ENCODE data around the gene TPPP2. TPM values are rescaled to one million over a fixed set of nuclear protein-coding genes. Genes with fewer than 3 reads are reported as not detected.

The TPPP2 gene
- total RNA-seq, 1 donor = not detected

GRCh38 chr14:21055432-21056117, 25.6 kb downstream of the TPPP2 start:
- no peak for DNase-seq (ENCODE audit: low read depth in 2 of 3, low spot score in 2 of 3)

GRCh38 chr14:21056520-21057163, 26.6 kb downstream of the TPPP2 start:
- DNase-seq (ENCODE audit: low read depth in 2 of 3, low spot score in 2 of 3) = no peak

- peak in 1 of 3 donors; percentile 31 for DNase-seq (ENCODE audit: low read depth in 2 of 3, low spot score in 2 of 3)
These were observed 28.0 kb downstream of the TPPP2 start, which contains the start of gene RNASE8 for GRCh38 chr14:21057803-21058675. TSS of gene RNASE8 (plus strand) at chr14:21057822. CDS start at chr14:21057893, 71 bp downstream.

GRCh38 chr14:21058903-21059302, 28.9 kb downstream of the TPPP2 start:
- no peak for DNase-seq (ENCODE audit: low read depth in 2 of 3, low spot score in 2 of 3)

GRCh38 chr14:21059842-21060613, 30.0 kb downstream of the TPPP2 start:
- no peak for DNase-seq (ENCODE audit: low read depth in 2 of 3, low spot score in 2 of 3)

- no peak for DNase-seq (ENCODE audit: low read depth in 2 of 3, low spot score in 2 of 3)
These were observed 30.8 kb downstream of the TPPP2 start for GRCh38 chr14:21060614-21061346.

GRCh38 chr14:21061347-21061668, 31.3 kb downstream of the TPPP2 start:
- DNase-seq (ENCODE audit: low read depth in 2 of 3, low spot score in 2 of 3) = no peak

GRCh38 chr14:21063479-21063878, 33.5 kb downstream of the TPPP2 start:
- no peak for DNase-seq (ENCODE audit: low read depth in 2 of 3, low spot score in 2 of 3)

- DNase-seq (ENCODE audit: low read depth in 2 of 3, low spot score in 2 of 3) = peak in 1 of 3 donors; percentile 39
These were observed 37.0 kb downstream of the TPPP2 start for GRCh38 chr14:21066882-21067502.

- peak in 2 of 3 donors; percentile 77 to 88 for DNase-seq (ENCODE audit: low read depth in 2 of 3, low spot score in 2 of 3)
These were observed 38.7 kb downstream of the TPPP2 start for GRCh38 chr14:21068521-21069387.

- no peak for DNase-seq (ENCODE audit: low read depth in 2 of 3, low spot score in 2 of 3)
These were observed 39.5 kb downstream of the TPPP2 start for GRCh38 chr14:21069388-21070082.

- DNase-seq (ENCODE audit: low read depth in 2 of 3, low spot score in 2 of 3) = no peak
These were observed 40.1 kb downstream of the TPPP2 start, which contains the start of gene ARHGEF40 for GRCh38 chr14:21070083-21070609. TSS of gene ARHGEF40 (plus strand) at chr14:21070304. CDS start at chr14:21070397, 93 bp downstream.

GRCh38 chr14:21070610-21071224, 40.7 kb downstream of the TPPP2 start:
- DNase-seq (ENCODE audit: low read depth in 2 of 3, low spot score in 2 of 3) = no peak

- DNase-seq (ENCODE audit: low read depth in 2 of 3, low spot score in 2 of 3) = peak in 2 of 3 donors; percentile 87 to 90
These were observed 41.4 kb downstream of the TPPP2 start for GRCh38 chr14:21071225-21072030.

GRCh38 chr14:21072031-21072473, 42.0 kb downstream of the TPPP2 start:
- DNase-seq (ENCODE audit: low read depth in 2 of 3, low spot score in 2 of 3) = peak in 1 of 3 donors; percentile 37

- DNase-seq (ENCODE audit: low read depth in 2 of 3, low spot score in 2 of 3) = no peak
These were observed 42.8 kb downstream of the TPPP2 start for GRCh38 chr14:21072781-21073339.
